Subcutaneous adipose tissue (tissue), 4 donors: ENCODE data around the gene PDE4A. TPM values are rescaled to one million over a fixed set of nuclear protein-coding genes. Genes with fewer than 3 reads are reported as not detected.

Source experiments
- total RNA-seq, 4 donors: library from RNA; depleted of rRNA; stranded (reverse); fragments of >200 nt; gene quantifications; one replicate each; pipeline ENCODE4 v1.1.0, GENCODE V29; 2016
- TF ChIP-seq, protein P1 (sequence below): fragments of 450-650 bp; IDR thresholded peaks from one replicate; pipeline ENCODE4 v1.5.1; 2016; ENCODE audit warnings: low read depth, mild to moderate bottlenecking, control low read depth, antibody characterized with exemption, moderate library complexity

Gene PDE4A
- total RNA-seq, 4 donors from 2014 or later, result 14.3 to 26.6 (median 17.8) TPM

DNA sequence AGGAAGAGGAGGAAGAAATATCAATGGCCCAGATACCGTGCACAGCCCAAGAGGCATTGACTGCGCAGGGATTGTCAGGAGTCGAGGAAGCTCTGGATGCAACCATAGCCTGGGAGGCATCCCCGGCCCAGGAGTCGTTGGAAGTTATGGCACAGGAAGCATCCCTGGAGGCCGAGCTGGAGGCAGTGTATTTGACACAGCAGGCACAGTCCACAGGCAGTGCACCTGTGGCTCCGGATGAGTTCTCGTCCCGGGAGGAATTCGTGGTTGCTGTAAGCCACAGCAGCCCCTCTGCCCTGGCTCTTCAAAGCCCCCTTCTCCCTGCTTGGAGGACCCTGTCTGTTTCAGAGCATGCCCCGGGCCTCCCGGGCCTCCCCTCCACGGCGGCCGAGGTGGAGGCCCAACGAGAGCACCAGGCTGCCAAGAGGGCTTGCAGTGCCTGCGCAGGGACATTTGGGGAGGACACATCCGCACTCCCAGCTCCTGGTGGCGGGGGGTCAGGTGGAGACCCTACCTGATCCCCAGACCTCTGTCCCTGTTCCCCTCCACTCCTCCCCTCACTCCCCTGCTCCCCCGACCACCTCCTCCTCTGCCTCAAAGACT, 46.9 kb downstream of the PDE4A start:
- TF ChIP-seq, protein P1, sequence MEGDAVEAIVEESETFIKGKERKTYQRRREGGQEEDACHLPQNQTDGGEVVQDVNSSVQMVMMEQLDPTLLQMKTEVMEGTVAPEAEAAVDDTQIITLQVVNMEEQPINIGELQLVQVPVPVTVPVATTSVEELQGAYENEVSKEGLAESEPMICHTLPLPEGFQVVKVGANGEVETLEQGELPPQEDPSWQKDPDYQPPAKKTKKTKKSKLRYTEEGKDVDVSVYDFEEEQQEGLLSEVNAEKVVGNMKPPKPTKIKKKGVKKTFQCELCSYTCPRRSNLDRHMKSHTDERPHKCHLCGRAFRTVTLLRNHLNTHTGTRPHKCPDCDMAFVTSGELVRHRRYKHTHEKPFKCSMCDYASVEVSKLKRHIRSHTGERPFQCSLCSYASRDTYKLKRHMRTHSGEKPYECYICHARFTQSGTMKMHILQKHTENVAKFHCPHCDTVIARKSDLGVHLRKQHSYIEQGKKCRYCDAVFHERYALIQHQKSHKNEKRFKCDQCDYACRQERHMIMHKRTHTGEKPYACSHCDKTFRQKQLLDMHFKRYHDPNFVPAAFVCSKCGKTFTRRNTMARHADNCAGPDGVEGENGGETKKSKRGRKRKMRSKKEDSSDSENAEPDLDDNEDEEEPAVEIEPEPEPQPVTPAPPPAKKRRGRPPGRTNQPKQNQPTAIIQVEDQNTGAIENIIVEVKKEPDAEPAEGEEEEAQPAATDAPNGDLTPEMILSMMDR, result no peak

DNA sequence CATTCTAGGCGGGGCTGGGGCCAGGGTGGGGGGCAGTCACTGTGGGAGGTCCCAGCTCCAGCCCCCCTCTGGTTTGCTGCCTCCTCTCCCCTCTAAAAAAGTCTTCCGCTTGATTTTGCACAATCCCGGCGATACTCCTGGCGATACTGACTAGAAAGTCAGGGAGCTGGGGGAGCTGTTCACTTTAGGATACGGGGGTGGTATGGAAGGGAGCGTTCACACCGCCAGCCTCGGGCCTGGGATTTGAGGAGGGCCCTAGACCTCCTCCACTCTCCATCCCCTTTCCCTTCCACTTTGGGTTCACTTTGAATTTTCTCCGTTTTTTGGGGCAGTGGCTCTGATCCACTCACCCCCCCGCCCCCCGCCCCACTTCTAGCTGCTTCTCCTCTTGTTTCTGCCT, 47.8 kb downstream of the PDE4A start:
- TF ChIP-seq, protein P1, result no peak

DNA sequence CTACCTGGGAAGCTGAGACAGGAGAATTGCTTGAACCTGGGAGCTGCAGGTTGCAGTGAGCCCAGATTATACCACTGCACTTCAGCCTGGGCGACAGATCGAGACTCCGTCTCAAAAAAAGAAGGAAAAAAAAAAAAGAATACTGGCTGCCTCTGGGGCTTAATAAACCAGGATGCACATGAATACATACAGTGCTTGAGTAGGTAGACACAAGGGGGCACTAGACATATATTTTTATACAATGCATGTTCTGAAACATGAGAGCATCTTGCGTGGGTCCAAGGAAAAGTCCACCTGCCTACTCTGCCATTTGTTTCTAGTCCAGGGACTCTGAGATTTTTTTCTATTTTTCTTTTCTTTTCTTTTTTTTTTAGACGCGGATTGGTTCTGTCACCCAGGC, 51.6 kb downstream of the PDE4A start:
- TF ChIP-seq, protein P1, result no peak

DNA sequence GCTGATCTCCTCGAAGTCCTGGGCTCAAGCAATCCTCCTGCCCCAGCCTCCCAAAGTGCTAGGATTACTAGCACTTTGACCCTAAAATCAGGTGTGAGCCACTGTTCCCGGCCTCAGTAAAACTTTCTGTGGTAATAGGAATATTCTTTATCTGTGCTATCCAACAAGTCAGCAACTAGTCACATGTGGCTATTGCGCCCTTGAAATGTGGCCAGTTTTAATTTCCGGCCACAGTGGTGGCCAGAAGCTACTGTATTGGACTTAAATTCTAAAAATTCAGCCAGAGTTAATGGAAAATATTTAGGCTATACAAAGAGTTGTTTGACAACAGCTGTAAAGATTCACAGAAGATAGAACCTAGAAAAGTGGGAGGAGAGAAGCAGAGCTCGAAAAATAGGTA, 52.9 kb downstream of the PDE4A start:
- TF ChIP-seq, protein P1, result no peak

DNA sequence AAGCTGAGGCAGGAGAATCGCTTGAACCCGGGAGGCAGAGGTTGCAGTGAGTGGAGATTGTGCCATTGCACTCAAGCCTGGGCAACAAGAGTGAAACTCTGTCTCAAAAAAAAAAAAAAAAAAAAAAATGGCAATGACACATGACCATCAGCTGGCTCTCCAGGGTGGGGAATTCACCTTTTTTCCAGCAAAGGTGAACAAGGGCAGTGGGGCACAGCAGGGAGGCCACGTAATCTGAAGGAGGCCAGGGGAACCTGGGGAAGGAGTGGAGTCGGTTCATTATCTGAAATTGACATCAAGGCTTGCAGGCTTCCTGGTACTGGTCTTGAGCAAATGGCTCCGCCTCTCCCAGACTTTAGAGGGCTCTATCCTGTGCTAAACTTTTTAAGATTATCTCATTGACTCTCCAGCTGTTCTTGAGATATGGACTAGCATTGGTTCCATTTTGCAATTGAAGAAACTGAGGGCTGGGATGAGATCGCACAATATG, 54.7 kb downstream of the PDE4A start:
- TF ChIP-seq, protein P1, result no peak

DNA sequence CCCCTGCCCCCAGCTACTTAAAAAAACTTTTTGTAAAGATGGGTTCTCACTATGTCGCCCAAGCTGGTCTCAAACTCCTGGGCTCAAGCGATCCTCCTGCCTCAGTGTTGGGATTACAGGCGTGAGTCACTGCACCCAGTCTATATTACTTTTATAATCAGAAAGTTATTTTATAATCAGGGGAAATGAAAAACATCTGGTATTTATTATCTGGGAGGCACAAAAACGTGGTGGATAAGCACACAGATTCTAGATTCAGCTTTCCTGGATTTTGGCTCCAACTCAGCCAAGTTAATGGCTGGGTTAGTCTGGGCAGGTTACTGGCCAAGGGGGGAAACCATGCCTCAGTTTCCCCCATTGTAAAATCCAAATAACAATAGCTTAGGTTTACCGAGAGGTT, 58.1 kb downstream of the PDE4A start:
- TF ChIP-seq, protein P1, result no peak

DNA sequence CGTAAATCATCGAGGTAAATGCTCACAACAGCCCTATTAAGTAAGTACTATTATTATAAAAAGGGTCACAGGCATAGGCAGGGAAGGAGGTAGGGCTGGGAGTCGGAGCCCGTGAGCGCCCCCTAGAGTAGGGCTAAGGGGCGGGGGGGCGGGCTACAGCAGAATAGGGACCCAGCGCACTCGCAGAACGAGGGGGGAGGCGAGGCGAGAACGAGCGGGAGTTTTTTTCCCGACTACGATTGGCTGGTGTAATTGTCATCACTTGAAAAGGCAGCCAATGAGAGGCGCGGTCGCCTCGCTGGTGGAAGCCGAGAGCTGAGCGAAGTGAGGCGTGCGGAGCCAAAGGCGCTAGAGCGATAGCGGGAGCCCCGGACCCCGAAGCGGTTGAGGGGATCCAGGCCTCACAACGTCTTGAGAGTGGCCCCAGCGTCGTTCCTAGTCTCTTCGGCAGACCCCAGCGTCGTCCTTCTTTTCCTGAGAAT, 58.6 kb downstream of the PDE4A start:
- TF ChIP-seq, protein P1, result no peak
